HG03442 (cell line): ENCODE measurements around the gene RGS7BP.

Source experiments
- ATAC-seq: cut with Tn5 transposase; IDR thresholded peaks from one replicate; pipeline ENCODE4 v1.9.1; 2021; ENCODE audit warnings: mild to moderate bottlenecking, moderate library complexity; ENCODE audit not compliant: unreplicated experiment

RGS7BP gene

GRCh38 chr5:64628901-64629300, 123.1 kb downstream of the RGS7BP start:
- no peak for ATAC-seq

DNA sequence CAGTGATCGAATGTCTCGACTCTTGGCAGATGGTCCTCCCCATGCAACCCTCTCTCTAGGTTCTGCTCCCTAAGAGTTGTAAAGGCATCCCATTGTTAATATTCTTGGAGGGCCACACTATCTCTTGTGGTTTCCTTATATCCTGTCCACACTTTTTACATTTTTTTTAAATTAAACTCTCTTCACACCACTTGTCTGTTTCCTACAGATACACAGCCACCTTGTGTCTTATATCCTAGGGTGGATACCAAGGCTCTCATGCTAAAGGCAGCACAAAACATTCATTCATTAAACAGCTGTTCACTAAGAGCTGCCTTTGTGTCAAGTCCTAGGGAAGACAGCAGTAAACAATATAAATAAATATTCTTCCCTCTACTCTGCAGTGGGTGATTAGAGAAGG, 124.0 kb downstream of the RGS7BP start:
- ATAC-seq: no peak

- no peak for ATAC-seq
Observed at GRCh38 chr5:64632251-64632650, 126.4 kb downstream of the RGS7BP start.

DNA sequence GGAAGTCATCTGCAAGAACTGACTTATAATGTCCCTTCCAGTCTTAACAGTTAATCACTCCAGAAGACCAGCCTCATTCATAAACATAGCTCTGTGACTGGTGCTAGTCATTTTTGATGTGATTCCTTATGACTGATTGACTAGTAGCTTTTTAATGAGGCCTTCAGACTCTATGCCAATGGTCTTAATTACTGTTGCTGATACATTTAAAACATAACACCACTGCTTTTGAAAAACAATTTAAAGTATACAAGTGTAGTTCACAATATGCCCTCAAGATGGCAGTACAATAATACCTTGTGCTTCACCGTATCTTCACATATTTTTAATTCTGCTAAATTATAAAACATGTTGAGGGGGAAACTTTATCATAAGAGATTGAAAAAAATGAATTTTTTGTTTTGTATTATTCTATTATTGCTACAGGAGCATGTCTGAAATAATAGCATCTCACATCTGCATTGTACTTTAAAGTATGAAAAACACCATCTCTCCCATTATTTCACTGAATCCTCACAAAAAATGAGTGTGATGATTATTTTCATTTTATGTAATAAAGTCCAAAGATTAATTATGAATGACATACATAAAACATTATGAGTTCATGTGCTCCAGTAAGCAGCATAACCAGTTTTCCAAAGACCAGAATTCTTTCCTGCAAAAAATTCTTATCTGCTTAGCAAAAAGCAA, 129.3 kb downstream of the RGS7BP start:
- no peak for ATAC-seq

DNA sequence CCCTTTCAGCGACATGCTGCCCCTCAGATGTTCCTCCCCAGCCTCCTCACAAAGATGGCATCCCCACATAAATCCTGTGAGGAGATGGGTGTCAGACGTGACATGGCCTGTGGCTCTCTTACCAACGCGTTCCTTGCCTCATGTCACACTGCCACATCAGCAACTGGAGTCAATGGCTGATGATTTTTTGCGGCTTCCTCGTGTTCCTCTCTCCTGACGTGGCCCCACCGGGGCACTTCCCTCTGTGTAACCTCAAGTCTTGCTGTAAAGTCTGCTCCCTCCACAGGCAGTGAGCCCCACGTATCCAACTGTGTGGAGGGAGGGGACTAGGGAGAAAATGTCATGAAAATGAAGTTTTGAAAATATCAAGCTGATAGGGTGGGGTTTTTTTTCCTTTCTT, 131.3 kb downstream of the RGS7BP start:
- peak; percentile 42 for ATAC-seq

GRCh38 chr5:64637837-64638443, 132.1 kb downstream of the RGS7BP start:
- peak; percentile 26 for ATAC-seq

GRCh38 chr5:64644831-64645230, 139.0 kb downstream of the RGS7BP start:
- no peak for ATAC-seq

GRCh38 chr5:64646169-64646568, 140.4 kb downstream of the RGS7BP start:
- no peak for ATAC-seq

DNA sequence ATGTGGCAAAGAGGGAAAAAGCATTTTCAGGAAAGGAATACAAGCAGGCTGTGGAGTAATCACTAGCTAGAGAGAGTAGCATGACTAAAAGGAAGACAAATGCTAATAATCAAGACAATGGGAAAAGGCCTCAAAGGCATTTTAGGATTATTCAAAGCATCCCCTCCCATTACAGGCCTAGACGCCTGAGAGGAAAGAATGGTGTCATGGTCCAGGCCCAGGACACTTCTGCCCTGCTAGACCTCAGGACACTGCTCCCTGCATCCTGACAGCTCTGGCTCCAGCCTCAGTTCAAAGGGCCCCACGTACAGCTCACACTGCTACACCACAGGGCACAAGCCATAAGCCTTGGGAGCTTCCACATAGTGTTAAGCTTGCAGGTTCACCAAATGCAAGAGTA, 143.7 kb downstream of the RGS7BP start:
- no peak for ATAC-seq

- no peak for ATAC-seq
Observed at GRCh38 chr5:64653766-64654560, 148.1 kb downstream of the RGS7BP start.

DNA sequence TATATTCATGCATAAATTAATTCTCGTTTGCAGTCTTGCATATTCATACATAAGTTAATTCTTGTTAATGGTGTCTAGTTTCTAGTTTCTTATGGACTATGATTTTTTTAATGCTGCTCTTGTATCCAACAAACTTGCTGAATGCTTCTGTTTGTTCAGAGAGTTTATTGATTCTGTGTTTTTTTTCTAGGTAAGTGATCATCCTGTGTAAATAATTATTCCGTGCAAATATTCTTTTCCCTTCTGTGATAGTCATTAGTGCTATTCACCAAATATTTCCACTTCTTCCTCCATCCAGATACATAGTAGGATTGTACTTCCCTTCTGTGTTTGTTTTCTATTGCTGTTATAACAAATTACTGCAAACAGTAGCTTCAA, 148.7 kb downstream of the RGS7BP start:
- ATAC-seq: no peak

DNA sequence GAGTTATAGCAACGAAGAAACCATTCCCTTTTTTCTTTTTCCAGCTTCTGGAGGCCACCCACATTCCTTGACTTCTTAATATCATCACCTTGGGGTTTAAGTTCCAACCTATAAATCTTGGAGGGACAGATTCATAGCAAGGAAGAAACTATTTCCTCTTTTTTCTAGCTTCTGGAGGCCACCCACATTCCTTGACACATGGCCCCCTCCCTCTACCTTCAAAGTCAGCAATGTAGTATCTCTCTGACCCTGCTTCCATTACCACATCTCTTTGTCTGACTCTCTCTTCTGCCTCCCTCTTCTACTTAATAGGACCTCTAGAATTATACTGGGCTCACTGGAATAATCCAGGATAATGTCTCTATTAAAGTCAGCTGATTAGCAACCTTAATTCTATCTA, 149.8 kb downstream of the RGS7BP start:
- no peak for ATAC-seq

GRCh38 chr5:64659289-64659688, 153.5 kb downstream of the RGS7BP start:
- no peak for ATAC-seq
